GM12873 (cell line): ENCODE measurements around the gene RAD51B.

Source experiments
- CTCF ChIP-seq: IDR thresholded peaks from 2 replicates; pipeline ENCODE4 v1.5.1; 2012; ENCODE audit warnings: low read depth, mild to moderate bottlenecking, moderate library complexity, low read length, control low read depth; ENCODE audit not compliant: insufficient read depth; ENCODE audit errors: missing control alignments

The RAD51B gene

DNA sequence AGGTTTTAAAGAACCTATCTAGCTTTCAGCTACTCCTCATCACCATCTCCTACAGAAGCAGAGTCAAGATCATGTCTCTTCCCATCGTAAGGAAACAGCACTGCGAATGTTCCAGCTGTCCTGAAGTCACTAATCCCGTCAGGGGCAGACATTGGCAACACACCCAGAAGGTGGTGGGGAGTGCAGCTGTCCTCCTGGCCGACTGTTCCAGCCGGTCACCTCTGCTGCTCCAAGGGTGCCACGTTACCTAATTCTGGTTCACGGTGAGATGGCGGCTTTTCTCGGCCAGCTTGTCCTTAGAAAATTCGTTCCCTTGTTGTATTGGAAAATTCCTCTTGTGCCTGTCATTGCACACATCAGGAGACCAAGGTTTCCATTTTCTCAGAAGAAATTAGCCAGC is 777.1 kb downstream of the RAD51B start:
- no peak for TF ChIP-seq CTCF

DNA sequence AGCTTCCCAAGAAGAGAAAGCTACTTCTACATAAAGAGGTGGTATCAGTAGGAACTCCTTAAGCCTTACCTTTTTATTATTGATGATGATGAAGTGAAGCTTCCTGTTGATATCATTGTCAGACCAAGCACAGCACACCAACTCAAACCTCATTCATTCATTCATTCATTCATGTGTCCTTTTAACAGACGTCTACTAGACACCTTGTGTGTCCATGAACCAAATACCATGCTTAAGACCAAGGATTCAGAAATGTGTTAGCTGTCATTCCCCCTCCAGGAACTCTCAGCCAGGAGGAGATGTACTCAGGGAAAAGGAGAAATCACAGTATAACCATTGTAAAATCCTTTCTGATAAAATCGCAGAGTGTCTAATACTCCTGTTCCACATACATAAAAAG is 778.5 kb downstream of the RAD51B start:
- no peak for TF ChIP-seq CTCF

- TF ChIP-seq CTCF = no peak
These were observed 779.3 kb downstream of the RAD51B start for GRCh38 chr14:68598621-68599447.

- no peak for TF ChIP-seq CTCF
These were observed 780.5 kb downstream of the RAD51B start for GRCh38 chr14:68599896-68600610.

DNA sequence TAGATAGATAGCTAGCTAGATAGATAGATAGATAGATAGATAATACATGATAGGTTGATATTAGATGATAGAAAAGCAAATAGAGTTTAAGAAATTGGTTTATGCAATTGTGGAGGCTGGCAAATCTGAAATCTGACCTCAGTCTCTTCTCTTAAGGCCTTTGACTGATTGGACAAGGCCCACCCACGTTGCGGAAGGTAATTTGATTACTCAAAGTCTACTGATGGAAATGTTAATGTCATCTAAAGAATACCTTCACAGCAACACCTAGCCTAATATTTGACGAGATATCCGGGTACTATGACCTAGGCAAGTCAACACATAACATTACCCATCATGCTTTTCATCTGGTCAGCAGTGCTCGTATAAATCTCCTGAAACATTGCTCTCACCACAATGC is 782.9 kb downstream of the RAD51B start:
- no peak for TF ChIP-seq CTCF

DNA sequence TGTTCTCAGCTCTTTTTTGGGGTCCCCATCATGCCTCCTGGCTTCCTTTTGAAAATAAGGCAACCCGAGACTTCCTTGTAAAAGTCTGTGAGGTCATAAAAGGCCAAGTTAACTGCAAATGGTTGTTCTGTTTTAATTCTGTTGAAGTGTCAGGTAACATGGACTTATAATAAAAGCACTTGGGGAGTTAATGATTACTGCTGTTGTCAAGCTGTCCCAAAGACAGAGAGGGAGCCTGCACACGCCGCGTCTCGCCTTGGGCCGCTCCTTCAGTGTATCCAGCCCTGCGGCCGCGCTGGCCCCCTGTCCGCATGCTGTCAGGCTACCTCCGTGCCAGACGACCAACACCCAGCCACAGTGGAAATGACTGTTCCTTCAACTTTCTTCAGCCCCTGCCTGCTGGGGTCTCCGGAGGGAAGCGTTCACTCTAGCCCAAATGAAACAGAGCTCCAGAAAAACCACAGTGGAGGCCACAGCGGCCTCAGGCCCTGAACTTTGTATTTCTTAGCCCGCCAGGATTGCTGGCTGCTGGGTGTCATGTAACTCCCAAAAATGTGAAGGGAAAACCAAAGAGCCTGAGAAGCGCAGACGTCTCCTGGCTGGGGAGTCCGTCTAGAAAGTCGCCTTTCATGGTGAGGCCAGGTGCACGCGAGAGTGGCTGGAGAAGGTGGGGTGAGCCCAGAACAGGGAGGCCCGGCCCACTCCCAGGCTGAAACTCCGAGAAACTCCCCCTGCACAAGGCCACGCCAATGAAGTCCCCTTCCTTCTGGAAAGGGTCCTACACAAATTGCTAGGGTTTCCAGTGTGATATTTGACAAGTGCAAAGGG is 784.2 kb downstream of the RAD51B start:
- no peak for TF ChIP-seq CTCF

DNA sequence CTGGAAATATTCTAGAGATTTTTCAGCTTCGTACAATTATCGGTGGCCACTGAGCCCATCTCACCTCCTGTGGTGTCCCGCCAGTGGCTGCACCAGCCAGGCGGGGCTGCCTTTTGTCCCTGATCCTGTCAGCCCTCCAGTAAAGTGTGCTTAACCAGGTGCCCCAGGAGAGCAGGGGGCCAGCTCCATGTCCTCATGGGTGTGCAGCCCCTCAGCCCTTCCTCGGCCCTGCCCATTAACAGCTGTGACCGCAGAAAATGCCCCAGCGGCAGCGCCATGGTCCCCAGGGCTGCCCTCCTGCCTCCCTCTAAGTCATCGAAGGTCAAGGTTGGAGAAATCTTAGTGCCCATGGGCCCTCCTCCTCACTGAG is 784.8 kb downstream of the RAD51B start:
- no peak for TF ChIP-seq CTCF
